Measurements from ENCODE around the gene ZFAND2A. TPM values are rescaled to one million over a fixed set of nuclear protein-coding genes. Genes with fewer than 3 reads are reported as not detected.
A peak's percentile ranks its signal among the peaks of the same experiment; 100 is the strongest.
"Not testable (repeated sequence)": the region's sequence is repeated elsewhere in the genome, so short reads cannot be mapped to it uniquely, and the experiment has no call there.

The ZFAND2A gene
- total RNA-seq, 4 donors from 2014 or later, result 27.5 to 57.0 (median 37.4) TPM

- Histone ChIP-seq H3K9me3 (no peaks in the 10 kb centered on the region), H3K4me1 (peaks cover 5 to 9% of the 10 kb centered on the region in 2 donors), H3K4me3 (replicated peaks in 1 of 3) (no peak overlapping the region), H3K36me3 (peaks cover 33 to 67% of the 10 kb centered on the region in 2 donors), H3K27ac (no peak overlapping the region), H3K27me3 (no peaks in the 10 kb centered on the region)
- intact Hi-C loops (cut with DNase I), result no loop called here
- WGBS, 2 donors, result 90 to 95% methylated on average over 15 of the region's 15 CpGs
- TF ChIP-seq CTCF (IDR thresholded peaks at IDR 0.05) (no peak), POLR2A (IDR thresholded peaks at IDR 0.05) (no peak)
- no peak for DNase-seq
These were observed 7.5 kb downstream of the ZFAND2A start for GRCh38 chr7:1152492-1152891.

- DNase-seq, result no peak
- TF ChIP-seq CTCF (IDR thresholded peaks at IDR 0.05) (no peak), POLR2A (IDR thresholded peaks at IDR 0.05) (no peak)
- Histone ChIP-seq H3K4me1 (peaks cover 5 to 9% of the 10 kb centered on the region in 2 donors), H3K27ac (no peak overlapping the region), H3K36me3 (peaks cover 27 to 60% of the 10 kb centered on the region in 2 donors), H3K4me3 (replicated peaks in 1 of 3) (no peak overlapping the region), H3K27me3 (no peaks in the 10 kb centered on the region), H3K9me3 (no peaks in the 10 kb centered on the region)
- 93 to 95% methylated on average over 19 to 20 of the region's 20 CpGs for WGBS, 2 donors
- intact Hi-C loops (cut with DNase I), result no loop called here
These were observed 8.2 kb downstream of the ZFAND2A start for GRCh38 chr7:1151653-1152425.

GRCh38 chr7:1151156-1151555 lies 8.8 kb downstream of the ZFAND2A start:
- intact Hi-C loops (cut with DNase I), result no loop called here
- no peaks in the 10 kb centered on the region for H3K9me3 ChIP-seq
- TF ChIP-seq POLR2A (IDR thresholded peaks at IDR 0.05) (no peak), CTCF (IDR thresholded peaks at IDR 0.05) (no peak)
- H3K36me3 ChIP-seq, result peaks cover 24 to 56% of the 10 kb centered on the region in 2 donors
- peaks cover 5 to 9% of the 10 kb centered on the region in 2 donors for H3K4me1 ChIP-seq
- H3K27me3 ChIP-seq, result no peaks in the 10 kb centered on the region
- no peak for DNase-seq
- 95% methylated on average over 5 to 13 of the region's 13 CpGs for WGBS, 2 donors
- H3K27ac ChIP-seq, result no peak overlapping the region
- H3K4me3 ChIP-seq (replicated peaks in 1 of 3), result no peak overlapping the region

GRCh38 chr7:1150400-1151002 lies 9.5 kb downstream of the ZFAND2A start:
- WGBS, 2 donors, result 85 to 88% methylated on average over 9 of the region's 9 CpGs
- peaks cover 5 to 9% of the 10 kb centered on the region in 2 donors for H3K4me1 ChIP-seq
- no peak for DNase-seq
- H3K36me3 ChIP-seq, result peaks cover 19 to 53% of the 10 kb centered on the region in 2 donors
- intact Hi-C loops (cut with DNase I), result no loop called here
- no peak overlapping the region for H3K4me3 ChIP-seq (replicated peaks in 1 of 3)
- TF ChIP-seq CTCF (IDR thresholded peaks at IDR 0.05) (no peak), POLR2A (IDR thresholded peaks at IDR 0.05) (no peak)
- H3K27me3 ChIP-seq, result no peaks in the 10 kb centered on the region
- H3K27ac ChIP-seq, result no peak overlapping the region
- no peaks in the 10 kb centered on the region for H3K9me3 ChIP-seq

- TF ChIP-seq POLR2A (IDR thresholded peaks at IDR 0.05) (no peak), CTCF (IDR thresholded peaks at IDR 0.05) (no peak)
- DNase-seq, result no peak
- H3K9me3 ChIP-seq, result no peaks in the 10 kb centered on the region
- H3K4me1 ChIP-seq, result peaks cover 9 to 16% of the 10 kb centered on the region in 2 donors
- intact Hi-C loops (cut with DNase I), result no loop called here
- 92 to 95% methylated on average over 20 of the region's 20 CpGs for WGBS, 2 donors
- peaks cover 12 to 41% of the 10 kb centered on the region in 2 donors for H3K36me3 ChIP-seq
- no peak overlapping the region for H3K27ac ChIP-seq
- H3K4me3 ChIP-seq (replicated peaks in 1 of 3), result no peak overlapping the region
- H3K27me3 ChIP-seq, result no peaks in the 10 kb centered on the region
These were observed 10.6 kb downstream of the ZFAND2A start for GRCh38 chr7:1149351-1149794.

GRCh38 chr7:1147873-1148272 lies 12.1 kb downstream of the ZFAND2A start:
- peaks cover 7 to 26% of the 10 kb centered on the region in 2 donors for H3K36me3 ChIP-seq
- WGBS, 2 donors, result 44 to 47% methylated on average over 8 of the region's 12 CpGs
- H3K27me3 ChIP-seq; H3K4me3 ChIP-seq (replicated peaks in 1 of 3); H3K9me3 ChIP-seq; intact Hi-C loops (cut with DNase I): not testable (repeated sequence)
- peaks cover 21 to 25% of the 10 kb centered on the region in 2 donors for H3K4me1 ChIP-seq
- H3K27ac ChIP-seq, result peak overlapping the region; percentile 40 to 78 (median 77)
- peak; percentile 52 to 62 for DNase-seq

All from thyroid gland (tissue), 4 donors.